Measurements from ENCODE around the gene THEMIS2. TPM values are rescaled to one million over a fixed set of nuclear protein-coding genes. Genes with fewer than 3 reads are reported as not detected.
A peak's percentile ranks its signal among the peaks of the same experiment; 100 is the strongest.
"Not testable (repeated sequence)": the region's sequence is repeated elsewhere in the genome, so short reads cannot be mapped to it uniquely, and the experiment has no call there.

Gene THEMIS2
- 10 to 100 TPM in 1 of 2 donors, 1 to 10 TPM in 1; 6.8 to 12.6 TPM for total RNA-seq

DNA sequence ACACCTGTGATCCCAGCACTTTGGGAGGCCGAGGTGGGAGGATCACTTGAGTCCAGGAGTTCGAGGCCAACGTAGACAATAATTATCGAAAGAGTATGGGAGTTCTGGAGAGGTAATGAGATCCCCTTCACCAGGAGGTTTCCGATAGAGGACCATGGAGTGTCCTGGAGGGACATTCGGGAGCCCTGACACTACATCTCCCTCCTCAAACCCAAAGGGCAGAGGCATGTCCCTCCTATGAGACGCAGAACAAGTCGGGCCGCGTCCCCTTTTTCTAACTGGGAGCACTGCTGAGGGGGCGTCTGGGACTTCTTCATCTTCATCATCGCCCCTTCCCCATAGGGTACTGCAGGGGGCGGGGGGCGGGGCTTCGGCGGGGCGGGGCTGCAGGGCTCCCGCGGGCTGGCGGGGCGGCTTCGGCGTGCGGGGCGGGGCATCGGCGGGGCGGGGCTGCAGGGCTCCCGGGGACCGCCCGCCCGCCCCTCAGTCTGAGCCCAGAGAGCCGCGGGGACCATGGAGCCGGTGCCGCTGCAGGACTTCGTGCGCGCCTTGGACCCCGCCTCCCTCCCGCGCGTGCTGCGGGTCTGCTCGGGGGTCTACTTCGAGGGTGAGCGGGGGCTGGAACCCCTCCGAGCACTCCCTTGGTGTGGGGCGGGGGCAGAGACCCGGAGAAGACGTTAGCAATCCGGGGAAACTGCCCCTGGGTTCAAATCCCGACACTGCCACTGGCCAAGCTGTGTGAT, at the start of gene THEMIS2:
TSS of gene THEMIS2 (plus strand) at position 486 of the 743 bp plus-strand sequence. CDS start at position 514, 28 bp downstream.
- H3K27me3 ChIP-seq, result no peaks in the 10 kb centered on the region
- TF ChIP-seq, protein P1, sequence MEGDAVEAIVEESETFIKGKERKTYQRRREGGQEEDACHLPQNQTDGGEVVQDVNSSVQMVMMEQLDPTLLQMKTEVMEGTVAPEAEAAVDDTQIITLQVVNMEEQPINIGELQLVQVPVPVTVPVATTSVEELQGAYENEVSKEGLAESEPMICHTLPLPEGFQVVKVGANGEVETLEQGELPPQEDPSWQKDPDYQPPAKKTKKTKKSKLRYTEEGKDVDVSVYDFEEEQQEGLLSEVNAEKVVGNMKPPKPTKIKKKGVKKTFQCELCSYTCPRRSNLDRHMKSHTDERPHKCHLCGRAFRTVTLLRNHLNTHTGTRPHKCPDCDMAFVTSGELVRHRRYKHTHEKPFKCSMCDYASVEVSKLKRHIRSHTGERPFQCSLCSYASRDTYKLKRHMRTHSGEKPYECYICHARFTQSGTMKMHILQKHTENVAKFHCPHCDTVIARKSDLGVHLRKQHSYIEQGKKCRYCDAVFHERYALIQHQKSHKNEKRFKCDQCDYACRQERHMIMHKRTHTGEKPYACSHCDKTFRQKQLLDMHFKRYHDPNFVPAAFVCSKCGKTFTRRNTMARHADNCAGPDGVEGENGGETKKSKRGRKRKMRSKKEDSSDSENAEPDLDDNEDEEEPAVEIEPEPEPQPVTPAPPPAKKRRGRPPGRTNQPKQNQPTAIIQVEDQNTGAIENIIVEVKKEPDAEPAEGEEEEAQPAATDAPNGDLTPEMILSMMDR (IDR thresholded peaks at IDR 0.05), result no peak
- peak within 1 kb of the TSS; percentile 65 for H3K27ac ChIP-seq
- peak within 1 kb of the TSS; percentile 81 to 82 for H3K9ac ChIP-seq (ENCODE audit: low read depth in 2 of 2, low read length in 2 of 2)
- H3K36me3 ChIP-seq, result no peaks in the 10 kb centered on the region
- no peaks in the 10 kb centered on the region for H3K4me1 ChIP-seq
- DNase-seq, result peak; percentile 75
- intact Hi-C loops (cut with DNase I), result no loop called here
- H3K9me3 ChIP-seq, result no peaks in the 10 kb centered on the region
- H3K4me3 ChIP-seq, result peak within 1 kb of the TSS; percentile 80

DNA sequence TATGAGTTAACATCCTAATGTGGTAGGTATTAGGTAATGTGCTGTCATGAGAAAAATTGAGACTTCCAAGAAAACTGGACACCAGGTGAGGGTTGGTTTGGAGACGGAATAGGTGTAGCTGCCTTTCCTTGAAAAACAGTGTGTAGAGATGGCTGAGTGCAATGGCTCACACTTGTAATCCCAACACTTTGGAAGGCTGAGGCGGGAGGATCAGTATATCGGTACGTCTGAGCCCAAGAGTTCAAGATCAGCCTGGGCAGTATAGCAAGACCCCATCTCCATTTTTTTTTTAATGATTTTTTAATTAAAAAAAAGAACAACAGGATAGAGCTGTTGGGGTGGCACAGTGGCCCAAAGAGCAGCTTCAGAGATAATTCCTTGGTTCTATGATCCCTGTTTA, 48.6 kb upstream of the THEMIS2 start:
- DNase-seq, result no peak
- Histone ChIP-seq H3K9me3 (no peaks in the 10 kb centered on the region), H3K27ac (no peak overlapping the region), H3K36me3 (peaks cover 9% of the 10 kb centered on the region), H3K27me3 (no peaks in the 10 kb centered on the region), H3K4me3 (no peak overlapping the region), H3K9ac (ENCODE audit: low read depth in 2 of 2, low read length in 2 of 2) (no peak overlapping the region), H3K4me1 (no peaks in the 10 kb centered on the region)
- intact Hi-C loops (cut with DNase I), result loop anchor here (10.0 kb wide), 1 partner anchor 49 kb away; the partner anchor contains the start of gene STX12
- TF ChIP-seq, protein P1 (IDR thresholded peaks at IDR 0.05), result no peak

DNA sequence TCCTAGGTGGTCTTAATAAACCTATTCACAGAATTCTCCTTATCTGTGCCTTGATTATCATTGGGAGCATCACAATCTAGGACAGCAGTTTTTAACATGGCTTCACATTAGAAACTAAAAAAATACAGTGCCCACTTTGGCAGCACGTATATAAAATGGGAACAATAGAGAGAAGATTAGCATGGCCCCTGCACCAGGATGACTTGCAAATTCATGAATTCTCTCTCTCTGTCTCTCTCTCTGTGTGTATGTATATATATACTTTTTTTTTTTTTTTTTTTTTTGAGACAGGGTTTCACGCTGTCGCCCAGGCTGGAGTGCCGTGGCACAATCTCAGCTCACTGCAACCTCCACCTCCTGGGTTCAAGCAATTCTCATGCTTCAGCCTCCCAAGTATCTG, 47.9 kb upstream of the THEMIS2 start:
- Histone ChIP-seq H3K9me3 (no peaks in the 10 kb centered on the region), H3K4me3 (no peak overlapping the region), H3K27me3 (no peaks in the 10 kb centered on the region), H3K27ac (no peak overlapping the region), H3K4me1 (no peaks in the 10 kb centered on the region), H3K36me3 (peaks cover 5% of the 10 kb centered on the region), H3K9ac (ENCODE audit: low read depth in 2 of 2, low read length in 2 of 2) (no peak overlapping the region)
- intact Hi-C loops (cut with DNase I), result loop anchor here (10.0 kb wide), 1 partner anchor 50 kb away; the partner anchor contains the start of gene STX12
- DNase-seq, result no peak
- TF ChIP-seq, protein P1 (IDR thresholded peaks at IDR 0.05), result no peak

DNA sequence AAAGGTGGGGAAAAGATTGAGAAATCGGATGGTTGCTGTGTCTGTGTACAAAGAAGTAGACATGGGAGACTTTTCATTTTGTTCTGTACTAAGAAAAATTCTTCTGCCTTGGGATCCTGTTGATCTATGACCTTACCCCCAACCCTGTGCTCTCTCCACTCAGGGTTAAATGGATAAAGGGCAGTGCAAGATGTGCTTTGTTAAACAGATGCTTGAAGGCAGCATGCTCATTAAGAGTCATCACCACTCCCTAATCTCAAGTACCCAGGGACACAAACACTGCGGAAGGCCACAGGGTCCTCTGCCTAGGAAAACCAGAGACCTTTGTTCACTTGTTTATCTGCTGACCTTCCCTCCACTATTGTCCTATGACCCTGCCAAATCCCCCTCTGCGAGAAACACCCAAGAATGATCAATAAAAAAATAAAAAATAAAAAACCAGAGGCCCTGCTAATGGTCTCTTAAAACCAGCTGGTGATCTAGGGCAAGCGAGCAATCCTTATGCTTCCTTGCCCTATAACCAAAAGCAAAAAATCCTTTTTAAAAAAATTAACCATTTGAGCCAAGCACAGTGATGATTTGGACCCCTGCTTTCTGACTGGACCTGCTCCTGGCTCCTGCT, 42.9 kb upstream of the THEMIS2 start:
- not testable (repeated sequence) for H3K9ac ChIP-seq (ENCODE audit: low read depth in 2 of 2, low read length in 2 of 2); H3K9me3 ChIP-seq; DNase-seq; H3K4me3 ChIP-seq; H3K36me3 ChIP-seq; H3K27me3 ChIP-seq; H3K4me1 ChIP-seq
- intact Hi-C loops (cut with DNase I), result loop anchor here (10.0 kb wide), 1 partner anchor 55 kb away; the partner anchor contains the start of gene STX12
- peak overlapping the region; percentile 73 for H3K27ac ChIP-seq

DNA sequence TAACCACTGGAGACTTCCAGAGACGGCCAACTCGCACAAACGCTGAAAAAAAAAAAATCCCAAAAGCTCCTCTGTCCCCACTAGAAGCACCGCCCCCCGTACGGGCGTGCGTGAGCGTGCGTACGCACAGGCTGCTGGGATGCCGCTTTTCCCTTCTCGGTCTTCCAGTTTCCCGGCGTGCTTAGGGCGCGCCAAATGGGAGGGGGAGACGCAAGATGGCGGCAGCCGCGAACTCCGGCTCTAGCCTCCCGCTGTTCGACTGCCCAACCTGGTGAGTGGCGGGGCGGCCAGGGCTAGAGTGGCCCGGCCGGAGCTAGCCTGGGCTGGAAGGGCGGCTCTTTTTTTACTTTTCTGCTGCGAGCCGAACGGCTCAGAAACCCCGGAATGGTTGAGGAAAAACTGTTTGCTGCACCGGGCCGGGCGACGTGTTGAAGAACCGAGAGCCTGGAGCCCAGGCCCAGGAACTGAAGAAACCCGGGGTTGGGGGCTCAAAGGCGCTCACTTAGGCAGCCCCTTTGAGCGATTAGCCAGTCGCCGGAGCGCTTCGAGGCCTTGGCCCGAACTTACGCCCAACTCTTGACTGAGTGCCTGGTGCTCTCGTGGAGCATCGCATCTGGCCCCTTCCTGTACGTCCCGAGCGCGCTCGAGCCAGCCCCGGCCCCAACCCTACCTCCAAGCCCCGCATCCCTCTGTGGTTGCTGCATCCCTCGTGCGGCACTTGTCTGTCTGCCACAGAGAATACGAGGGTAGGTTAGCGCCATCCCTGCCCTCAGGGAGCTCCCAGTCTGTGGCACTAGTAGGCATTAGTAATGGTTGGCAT, 41.5 kb upstream of the THEMIS2 start, which contains the start of gene PPP1R8:
TSS of gene PPP1R8 (plus strand) at position 162 of the 820 bp plus-strand sequence. CDS start at position 216, 54 bp downstream.
- intact Hi-C loops (cut with DNase I), result no loop called here
- Histone ChIP-seq H3K27ac (peak within 1 kb of the TSS; percentile 73), H3K4me3 (peak within 1 kb of the TSS; percentile 100), H3K9ac (ENCODE audit: low read depth in 2 of 2, low read length in 2 of 2) (peak within 1 kb of the TSS; percentile 82 to 94), H3K27me3 (no peaks in the 10 kb centered on the region), H3K4me1 (peaks cover 8% of the 10 kb centered on the region), H3K9me3 (no peaks in the 10 kb centered on the region), H3K36me3 (no peaks in the 10 kb centered on the region)
- DNase-seq, result peak; percentile 96
- TF ChIP-seq, protein P1 (IDR thresholded peaks at IDR 0.05), result no peak
